DOHH2 (cell line): ENCODE measurements around the gene RBL2.

Source experiments
- H3F3A ChIP-seq: fragments of 200-600 bp; sonication (generic), shearing (Covaris generic); 2 replicates; pipeline ENCODE4 v1.6.0; 2016; ENCODE audit warnings: antibody characterized with exemption, mild to moderate bottlenecking; ENCODE audit not compliant: control insufficient read depth, insufficient read depth
- H3K27ac ChIP-seq: fragments of 200-600 bp; sonication (generic); 2 replicates; pipeline ENCODE4 v1.5.1; 2014; ENCODE audit warnings: low read depth, mild to moderate bottlenecking, low read length, moderate library complexity
- H3K27me3 ChIP-seq: fragments of 200-600 bp; sonication (generic); 2 replicates; pipeline ENCODE4 v1.6.1; 2014; ENCODE audit warnings: mild to moderate bottlenecking, low read length, mixed read lengths; ENCODE audit not compliant: control insufficient read depth
- H3K36me3 ChIP-seq: fragments of 200-600 bp; sonication (generic); 2 replicates; pipeline ENCODE4 v1.6.1; 2014; ENCODE audit warnings: mild to moderate bottlenecking, low read length, moderate library complexity, mixed read lengths; ENCODE audit not compliant: control insufficient read depth
- H3K4me1 ChIP-seq: fragments of 200-600 bp; sonication (generic); 2 replicates; pipeline ENCODE4 v1.6.1; 2014; ENCODE audit warnings: mild to moderate bottlenecking, low read length, mixed read lengths; ENCODE audit not compliant: control insufficient read depth
- H3K4me2 ChIP-seq: fragments of 200-600 bp; sonication (generic); 2 replicates; pipeline ENCODE4 v1.6.0; 2014; ENCODE audit warnings: mild to moderate bottlenecking, low read length, moderate library complexity
- H3K4me3 ChIP-seq: fragments of 200-600 bp; sonication (generic); 2 replicates; pipeline ENCODE4 v1.5.1; 2014; ENCODE audit warnings: mild to moderate bottlenecking, low read length, mixed read lengths
- H3K79me2 ChIP-seq: fragments of 200-600 bp; sonication (generic); 2 replicates; pipeline ENCODE4 v1.6.1; 2014; ENCODE audit warnings: mild to moderate bottlenecking, low read length, mixed read lengths; ENCODE audit not compliant: control insufficient read depth
- H3K9me2 ChIP-seq: fragments of 200-600 bp; sonication (generic); replicated peaks from 2 replicates; pipeline ENCODE4 v1.6.1; 2014; ENCODE audit warnings: mild to moderate bottlenecking, low read length, mixed read lengths; ENCODE audit not compliant: control insufficient read depth
- H3K9me3 ChIP-seq: fragments of 200-600 bp; sonication (generic); 2 replicates; pipeline ENCODE4 v1.6.1; 2014; ENCODE audit warnings: antibody characterized with exemption, low read length, mixed read lengths; ENCODE audit not compliant: control insufficient read depth, insufficient read depth
- H4K20me1 ChIP-seq: fragments of 200-600 bp; sonication (generic); 2 replicates; pipeline ENCODE4 v1.6.0; 2014; ENCODE audit warnings: low read depth, mild to moderate bottlenecking, antibody characterized with exemption, low read length, moderate library complexity; ENCODE audit not compliant: control insufficient read depth, insufficient read depth
- EZH2phosphoT487 ChIP-seq: fragments of 200-600 bp; sonication (generic); IDR thresholded peaks from 2 replicates; pipeline ENCODE4 v1.6.1; 2017; ENCODE audit warnings: borderline replicate concordance, mild to moderate bottlenecking, antibody characterized with exemption, low read length, moderate library complexity, mixed read lengths
- TF ChIP-seq, protein P1 (sequence below): fragments of 200-600 bp; sonication (generic); IDR thresholded peaks from one replicate; pipeline ENCODE4 v1.5.1; 2014; ENCODE audit warnings: antibody characterized with exemption, mild to moderate bottlenecking, low read depth, low read length; ENCODE audit not compliant: poor library complexity, severe bottlenecking

RBL2 gene

DNA sequence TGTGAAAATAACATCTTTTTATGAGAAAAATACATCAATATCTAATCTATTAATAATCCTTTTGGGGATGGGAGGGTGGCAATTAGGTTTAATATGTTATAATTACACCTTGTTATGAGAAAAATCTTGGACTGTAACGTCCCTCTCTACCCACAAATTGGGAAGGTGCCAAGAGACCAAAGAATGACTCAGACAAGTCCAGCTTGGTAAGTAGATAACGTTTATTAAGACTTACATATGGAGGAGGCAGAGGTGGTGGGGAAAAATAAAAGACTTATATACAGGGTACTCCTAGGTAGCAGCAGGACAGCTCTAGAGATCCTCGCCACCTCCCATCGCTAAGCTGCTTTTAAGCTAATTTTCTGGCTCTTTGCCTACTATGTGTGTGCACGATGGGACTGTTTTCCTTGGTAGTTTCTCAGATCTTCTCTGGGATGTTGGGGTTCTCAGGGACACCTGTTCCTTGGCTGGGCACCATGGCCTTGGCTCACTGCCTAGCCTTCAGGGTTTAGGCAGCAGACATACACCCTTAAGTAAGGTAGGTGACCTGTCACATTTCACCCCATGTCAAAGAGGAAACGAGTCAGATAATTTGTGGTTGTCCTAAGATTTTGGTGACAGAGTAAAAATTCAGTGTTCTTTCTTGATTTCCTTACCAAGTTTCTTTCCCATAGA, 31.5 kb downstream of the RBL2 start:
- H3K4me1 ChIP-seq: no peaks in the 10 kb centered on the region
- no peaks in the 10 kb centered on the region for H3K9me2 ChIP-seq
- no peaks in the 10 kb centered on the region for H3K27me3 ChIP-seq
- peaks cover 63% of the 10 kb centered on the region for H3K36me3 ChIP-seq
- H3K79me2 ChIP-seq: no peaks in the 10 kb centered on the region
- no peaks in the 10 kb centered on the region for H3K9me3 ChIP-seq
- no peak overlapping the region for H3K27ac ChIP-seq
- no peak overlapping the region for H3K4me2 ChIP-seq
- no peak overlapping the region for H3K4me3 ChIP-seq
- H4K20me1 ChIP-seq: no peaks in the 10 kb centered on the region
- H3F3A ChIP-seq: no peaks in the 10 kb centered on the region
- TF ChIP-seq, protein P1, sequence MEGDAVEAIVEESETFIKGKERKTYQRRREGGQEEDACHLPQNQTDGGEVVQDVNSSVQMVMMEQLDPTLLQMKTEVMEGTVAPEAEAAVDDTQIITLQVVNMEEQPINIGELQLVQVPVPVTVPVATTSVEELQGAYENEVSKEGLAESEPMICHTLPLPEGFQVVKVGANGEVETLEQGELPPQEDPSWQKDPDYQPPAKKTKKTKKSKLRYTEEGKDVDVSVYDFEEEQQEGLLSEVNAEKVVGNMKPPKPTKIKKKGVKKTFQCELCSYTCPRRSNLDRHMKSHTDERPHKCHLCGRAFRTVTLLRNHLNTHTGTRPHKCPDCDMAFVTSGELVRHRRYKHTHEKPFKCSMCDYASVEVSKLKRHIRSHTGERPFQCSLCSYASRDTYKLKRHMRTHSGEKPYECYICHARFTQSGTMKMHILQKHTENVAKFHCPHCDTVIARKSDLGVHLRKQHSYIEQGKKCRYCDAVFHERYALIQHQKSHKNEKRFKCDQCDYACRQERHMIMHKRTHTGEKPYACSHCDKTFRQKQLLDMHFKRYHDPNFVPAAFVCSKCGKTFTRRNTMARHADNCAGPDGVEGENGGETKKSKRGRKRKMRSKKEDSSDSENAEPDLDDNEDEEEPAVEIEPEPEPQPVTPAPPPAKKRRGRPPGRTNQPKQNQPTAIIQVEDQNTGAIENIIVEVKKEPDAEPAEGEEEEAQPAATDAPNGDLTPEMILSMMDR: no peak
- TF ChIP-seq EZH2phosphoT487: no peak

DNA sequence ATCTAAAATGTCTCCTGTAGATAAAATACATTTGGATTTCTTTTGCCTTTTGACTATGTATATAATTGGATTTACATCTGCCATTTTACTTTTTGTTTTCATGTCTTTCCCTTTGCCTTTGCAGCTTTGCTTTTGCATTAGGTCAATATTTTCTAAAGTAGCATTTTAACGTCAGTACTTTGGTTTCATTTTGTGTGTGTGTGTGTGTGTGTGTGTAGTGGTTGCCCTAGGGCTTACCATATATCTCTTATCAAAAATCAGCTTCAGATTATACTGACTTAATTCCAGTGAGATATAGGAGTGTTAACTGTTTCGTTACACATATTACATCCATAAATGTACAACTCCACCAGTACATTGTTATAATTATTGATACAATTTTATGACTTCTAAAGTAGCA, 42.6 kb downstream of the RBL2 start:
- Histone ChIP-seq H3K79me2 (no peaks in the 10 kb centered on the region), H3K27me3 (no peaks in the 10 kb centered on the region), H3K27ac (no peak overlapping the region), H4K20me1 (no peaks in the 10 kb centered on the region), H3K4me1 (no peaks in the 10 kb centered on the region), H3K9me3 (no peaks in the 10 kb centered on the region), H3K4me3 (no peak overlapping the region), H3F3A (no peaks in the 10 kb centered on the region), H3K36me3 (peaks cover 82% of the 10 kb centered on the region), H3K9me2 (no peaks in the 10 kb centered on the region), H3K4me2 (no peak overlapping the region)
- no peak for TF ChIP-seq EZH2phosphoT487
- TF ChIP-seq, protein P1: no peak

DNA sequence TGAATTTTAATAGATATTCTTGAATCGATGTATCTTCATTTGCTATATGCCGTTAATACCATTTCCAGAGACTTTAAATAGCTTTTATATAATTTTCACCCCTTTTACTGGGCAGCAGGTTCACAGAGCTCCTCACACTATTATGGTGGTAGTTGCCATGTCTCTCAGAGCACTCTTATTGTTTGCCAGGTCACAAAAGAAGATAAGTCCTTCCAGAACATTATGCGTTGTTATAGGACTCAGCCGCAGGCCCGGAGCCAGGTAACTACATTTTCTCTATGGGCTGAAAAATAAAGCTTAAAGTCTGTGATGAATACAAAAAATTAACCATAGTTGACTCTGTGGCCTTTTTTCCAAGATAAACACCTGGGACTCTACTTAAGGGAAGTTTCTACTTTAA, 44.7 kb downstream of the RBL2 start:
- no peaks in the 10 kb centered on the region for H4K20me1 ChIP-seq
- no peaks in the 10 kb centered on the region for H3K9me2 ChIP-seq
- H3F3A ChIP-seq: no peaks in the 10 kb centered on the region
- no peak overlapping the region for H3K27ac ChIP-seq
- H3K4me3 ChIP-seq: no peak overlapping the region
- no peak for TF ChIP-seq EZH2phosphoT487
- TF ChIP-seq, protein P1: no peak
- H3K36me3 ChIP-seq: peaks cover 84% of the 10 kb centered on the region
- H3K79me2 ChIP-seq: no peaks in the 10 kb centered on the region
- no peaks in the 10 kb centered on the region for H3K4me1 ChIP-seq
- H3K9me3 ChIP-seq: no peaks in the 10 kb centered on the region
- no peaks in the 10 kb centered on the region for H3K27me3 ChIP-seq
- H3K4me2 ChIP-seq: no peak overlapping the region
